Measurements from ENCODE around the gene UBXN11.
"Not testable (repeated sequence)": the region's sequence is repeated elsewhere in the genome, so short reads cannot be mapped to it uniquely, and the experiment has no call there.

Gene UBXN11

GRCh38 chr1:26336477-26337205 is 30.2 kb upstream of the UBXN11 start:
- DNase-seq, result peak in 1 of 2 experiments; percentile 20

- no peak for DNase-seq
These were observed 29.5 kb upstream of the UBXN11 start for GRCh38 chr1:26335774-26336476.

GRCh38 chr1:26333312-26333711 is 26.9 kb upstream of the UBXN11 start:
- DNase-seq, result not testable (repeated sequence)

- no peak for DNase-seq
These were observed 23.8 kb upstream of the UBXN11 start for GRCh38 chr1:26330276-26330675.

GRCh38 chr1:26329380-26329779 is 22.9 kb upstream of the UBXN11 start:
- DNase-seq, result not testable (repeated sequence)

- DNase-seq, result no peak
These were observed 22.2 kb upstream of the UBXN11 start for GRCh38 chr1:26328597-26328996.

GRCh38 chr1:26327956-26328362 is 21.5 kb upstream of the UBXN11 start:
- no peak for DNase-seq

- DNase-seq, result no peak
These were observed 18.1 kb upstream of the UBXN11 start for GRCh38 chr1:26324550-26324949.

- DNase-seq, result no peak
These were observed 16.9 kb upstream of the UBXN11 start for GRCh38 chr1:26323382-26323781.

GRCh38 chr1:26322042-26322331 is 15.6 kb upstream of the UBXN11 start:
- no peak for DNase-seq

- peak; percentile 80 to 92 for DNase-seq
These were observed 15.0 kb upstream of the UBXN11 start for GRCh38 chr1:26321315-26322041.

GRCh38 chr1:26320896-26321295 is 14.5 kb upstream of the UBXN11 start:
- no peak for DNase-seq

- DNase-seq, result peak in 1 of 2 experiments; percentile 38
These were observed 12.1 kb upstream of the UBXN11 start for GRCh38 chr1:26318338-26319064.

- DNase-seq, result no peak
These were observed 11.3 kb upstream of the UBXN11 start, which contains the start of gene CD52 for GRCh38 chr1:26317612-26318337. Gene CD52, plus strand, starts transcription at chr1:26317958. Its CDS starts 60 bp downstream, at chr1:26318018.

- no peak for DNase-seq
These were observed 10.7 kb upstream of the UBXN11 start for GRCh38 chr1:26317146-26317545.

- no peak for DNase-seq
These were observed 9.7 kb upstream of the UBXN11 start for GRCh38 chr1:26315874-26316850.

GRCh38 chr1:26314501-26314900 is 8.1 kb upstream of the UBXN11 start:
- DNase-seq, result no peak

- DNase-seq, result not testable (repeated sequence)
These were observed 1.8 kb upstream of the UBXN11 start for GRCh38 chr1:26307966-26308899.

GRCh38 chr1:26307363-26307781 is 936 bp upstream of the UBXN11 start:
- DNase-seq, result no peak

Data from NCI-H446 (cell line).